Measurements from ENCODE around the gene PNPT1.

Gene PNPT1

DNA sequence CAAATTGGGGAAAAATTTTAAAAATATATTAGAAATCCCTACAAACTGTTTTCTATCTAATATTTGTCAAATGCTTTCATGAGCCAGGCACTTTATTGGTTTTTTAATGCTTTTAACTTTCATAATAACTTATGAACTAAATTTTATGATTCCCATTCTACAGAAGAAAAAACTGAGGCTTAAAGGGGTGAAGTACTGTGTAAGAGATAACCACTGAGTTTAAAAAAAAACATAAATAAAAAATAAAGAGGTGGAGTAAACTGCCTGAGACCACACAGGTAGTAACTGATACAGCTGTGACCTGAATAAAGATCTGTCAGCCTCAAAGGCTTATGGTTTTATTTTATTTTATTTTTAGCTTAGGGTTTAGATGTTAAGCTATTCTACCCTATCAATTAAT, 24.7 kb downstream of the PNPT1 start:
- DNase-seq (ENCODE audit: low spot score), result no peak

DNA sequence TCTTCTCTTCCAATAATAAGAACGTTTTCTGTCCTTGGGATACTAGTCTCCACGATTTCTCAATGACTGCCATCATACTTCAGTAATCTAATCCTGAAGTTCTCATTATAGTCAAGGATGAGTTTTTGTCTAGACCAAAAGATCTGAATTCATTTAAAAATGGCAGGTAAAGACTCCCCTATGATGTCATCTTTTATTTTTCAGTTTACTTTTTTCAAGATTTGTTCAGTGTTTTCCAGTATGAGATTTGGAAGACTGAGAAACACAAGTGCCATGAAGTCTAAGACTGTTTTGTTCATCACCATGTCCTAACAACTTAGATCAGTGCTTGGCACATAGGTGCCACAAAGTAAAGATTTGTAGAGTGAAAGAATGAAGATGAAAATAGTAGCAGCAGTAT, 40.4 kb downstream of the PNPT1 start:
- DNase-seq (ENCODE audit: low spot score), result no peak

- DNase-seq (ENCODE audit: low spot score), result no peak
These were observed 44.4 kb downstream of the PNPT1 start for GRCh38 chr2:55649211-55649610.

DNA sequence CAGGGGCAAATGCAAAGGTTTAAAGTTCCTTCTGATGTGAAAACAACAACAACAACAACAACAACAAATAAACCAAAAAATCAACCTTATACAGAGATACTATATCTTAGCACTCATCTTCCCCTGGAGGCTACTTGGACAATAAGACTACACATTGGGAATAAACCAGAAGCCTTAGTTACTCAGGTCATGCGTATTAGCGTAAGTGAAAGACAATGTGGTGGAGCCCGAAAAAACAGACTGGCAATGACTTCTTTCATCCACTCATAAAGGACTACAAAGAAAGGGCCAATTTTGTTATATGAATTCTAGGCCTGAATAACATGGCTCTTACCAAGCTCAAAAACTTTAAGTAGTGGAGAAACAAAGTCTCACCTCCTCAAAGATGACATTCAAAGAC, 56.8 kb downstream of the PNPT1 start:
- no peak for DNase-seq (ENCODE audit: low spot score)

DNA sequence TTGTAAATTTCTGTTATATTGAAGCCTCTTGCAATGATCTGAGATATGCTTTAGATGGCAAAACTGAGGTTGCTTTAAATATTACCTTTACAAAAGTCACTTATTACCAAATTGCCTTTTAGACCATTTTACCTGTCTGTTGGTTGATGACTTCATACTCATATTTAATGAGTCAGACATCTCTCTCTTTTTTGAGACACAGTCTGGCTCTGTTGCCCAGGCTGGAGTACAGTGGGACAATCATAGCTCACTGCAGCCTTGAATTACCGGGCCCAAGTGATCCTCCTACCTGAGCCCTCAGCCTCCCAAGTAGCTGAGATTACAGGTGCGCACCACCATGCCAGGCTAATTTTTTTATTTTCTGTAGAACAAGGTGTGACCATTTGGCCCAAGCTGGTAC, 64.7 kb downstream of the PNPT1 start:
- DNase-seq (ENCODE audit: low spot score), result no peak

GRCh38 chr2:55627915-55628314, 65.7 kb downstream of the PNPT1 start:
- no peak for DNase-seq (ENCODE audit: low spot score)

DNA sequence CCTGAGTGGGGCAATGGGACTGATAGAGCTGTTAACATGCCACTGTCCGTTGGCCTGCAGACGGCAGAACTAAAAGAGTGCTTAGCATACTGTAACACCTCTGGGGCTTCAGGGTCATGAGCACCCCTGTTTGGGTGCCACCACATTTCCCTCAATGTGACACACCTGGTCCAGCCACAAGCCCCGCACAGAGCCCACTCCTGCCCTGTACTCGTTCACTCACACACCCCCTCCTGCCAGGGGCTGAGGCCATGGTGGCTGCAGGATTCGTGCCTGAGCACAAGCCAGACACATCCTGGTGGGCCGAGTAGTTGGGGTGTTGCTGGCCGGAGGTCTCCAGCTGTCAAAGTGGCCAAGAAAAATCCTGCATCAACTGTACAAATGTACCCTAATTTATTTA, 71.8 kb downstream of the PNPT1 start:
- no peak for DNase-seq (ENCODE audit: low spot score)

- DNase-seq (ENCODE audit: low spot score), result peak; percentile 37
These were observed 73.4 kb downstream of the PNPT1 start for GRCh38 chr2:55620123-55620779.

- peak; percentile 63 for DNase-seq (ENCODE audit: low spot score)
These were observed 75.2 kb downstream of the PNPT1 start for GRCh38 chr2:55618275-55619055.

GRCh38 chr2:55618025-55618274, 75.7 kb downstream of the PNPT1 start:
- no peak for DNase-seq (ENCODE audit: low spot score)

- peak; percentile 99 for DNase-seq (ENCODE audit: low spot score)
These were observed 76.2 kb downstream of the PNPT1 start, which contains the start of gene PPP4R3B for GRCh38 chr2:55617175-55618024. Gene PPP4R3B, minus strand, starts transcription at chr2:55617622. Its CDS starts 337 bp downstream, at chr2:55617285.

GRCh38 chr2:55616551-55617174, 77.0 kb downstream of the PNPT1 start:
- peak; percentile 42 for DNase-seq (ENCODE audit: low spot score)

- DNase-seq (ENCODE audit: low spot score), result no peak
These were observed 81.6 kb downstream of the PNPT1 start for GRCh38 chr2:55611997-55612396.

DNA sequence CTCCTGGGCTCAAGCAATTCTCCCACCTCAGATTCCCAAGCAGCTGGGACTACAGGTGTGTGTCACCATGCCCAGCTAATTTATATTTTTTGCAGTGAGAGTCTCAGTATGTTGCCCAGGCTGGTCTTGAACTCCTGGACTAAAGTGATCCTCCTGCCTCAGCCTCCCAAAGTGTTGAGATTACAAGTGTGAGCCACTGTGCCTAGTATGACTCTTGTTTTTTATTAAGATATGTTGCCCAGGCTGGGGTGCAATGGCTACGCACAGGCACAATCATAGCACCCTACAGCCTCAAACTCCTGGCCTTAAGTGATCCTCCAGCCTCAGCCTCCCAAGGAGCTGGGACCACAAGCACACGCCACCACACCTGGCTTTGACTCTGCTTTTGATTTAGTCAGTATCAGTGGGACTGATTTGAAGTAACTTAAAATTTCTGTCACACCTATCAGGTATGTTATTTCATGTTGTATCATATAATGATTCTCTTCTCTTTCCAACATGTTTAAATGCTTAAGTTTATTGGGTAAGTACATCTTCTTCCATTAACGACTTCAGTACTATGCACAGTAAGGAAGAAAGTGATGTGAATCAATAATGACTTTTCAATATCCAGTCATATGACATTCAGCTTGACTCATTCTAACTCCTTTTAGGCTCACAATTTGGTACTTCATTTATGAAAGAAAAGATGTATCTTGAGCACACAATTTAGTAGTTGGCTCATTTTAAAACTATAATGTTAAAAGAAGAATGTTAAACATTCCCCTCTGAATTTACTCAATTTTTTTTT, 82.5 kb downstream of the PNPT1 start:
- no peak for DNase-seq (ENCODE audit: low spot score)

GRCh38 chr2:55609938-55610578, 83.6 kb downstream of the PNPT1 start:
- DNase-seq (ENCODE audit: low spot score), result no peak

GRCh38 chr2:55609193-55609794, 84.3 kb downstream of the PNPT1 start:
- no peak for DNase-seq (ENCODE audit: low spot score)

DNA sequence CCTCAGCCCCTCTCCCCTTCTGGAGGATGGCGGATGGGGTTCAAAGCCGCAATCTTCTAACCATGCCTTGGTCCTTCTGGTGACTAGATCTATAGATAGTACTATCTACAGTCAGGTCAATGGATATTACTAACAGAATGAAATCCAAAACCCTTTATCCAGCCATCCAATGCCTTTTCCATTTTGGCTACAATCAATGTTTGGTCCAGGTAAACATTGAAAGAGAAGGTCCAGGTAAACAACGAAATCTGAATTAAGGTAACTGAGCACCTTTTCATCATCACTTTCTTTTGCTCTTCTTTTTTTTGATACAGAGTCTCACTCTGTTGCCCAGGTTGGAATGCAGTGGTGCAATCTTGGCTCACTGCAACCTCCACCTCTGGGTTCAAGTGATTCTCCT, 85.9 kb downstream of the PNPT1 start:
- DNase-seq (ENCODE audit: low spot score), result no peak

- no peak for DNase-seq (ENCODE audit: low spot score)
These were observed 89.5 kb downstream of the PNPT1 start for GRCh38 chr2:55604027-55604565.

- DNase-seq (ENCODE audit: low spot score), result no peak
These were observed 91.8 kb downstream of the PNPT1 start for GRCh38 chr2:55601849-55602248.

GRCh38 chr2:55598056-55598795, 95.4 kb downstream of the PNPT1 start:
- no peak for DNase-seq (ENCODE audit: low spot score)

All from activated CD4-positive, alpha-beta T cell treated with anti-CD3 and anti-CD28 coated beads, Interleukin-2, Interleukin-4, amounts not matched to agents 100 ng/mL and 50 ng/mL, durations not matched to agents 16 hours and 8 hours (primary cell).